A172 (cell line): ENCODE results near the gene AKIRIN2. TPM values are rescaled to one million over a fixed set of nuclear protein-coding genes. Genes with fewer than 3 reads are reported as not detected.

ENCODE experiments used
- DNase-seq: peaks from one replicate; pipeline ENCODE4 v3.0.0-alpha.2; 2015; ENCODE audit warnings: low spot score
- total RNA-seq: library from RNA; depleted of rRNA; stranded (reverse); fragments of >200 nt; shearing (Covaris generic); gene quantifications from 2 replicates; pipeline ENCODE4 v1.2.3, GENCODE V29; 2014; rRNA removed

Gene AKIRIN2
- total RNA-seq, 1 experiment from 2014 or later = 16.7 TPM

- no peak for DNase-seq
Observed at GRCh38 chr6:87655824-87656223, 46.2 kb downstream of the AKIRIN2 start.

- no peak for DNase-seq
Observed at GRCh38 chr6:87654875-87655454, 47.1 kb downstream of the AKIRIN2 start.

- no peak for DNase-seq
Observed at GRCh38 chr6:87654122-87654521, 47.9 kb downstream of the AKIRIN2 start.

GRCh38 chr6:87653074-87653962, 48.7 kb downstream of the AKIRIN2 start:
- DNase-seq = no peak

- DNase-seq = no peak
Observed at GRCh38 chr6:87645080-87645479, 57.0 kb downstream of the AKIRIN2 start.

- no peak for DNase-seq
Observed at GRCh38 chr6:87641065-87641692, 60.9 kb downstream of the AKIRIN2 start.

- DNase-seq = no peak
Observed at GRCh38 chr6:87639373-87639772, 62.7 kb downstream of the AKIRIN2 start.

GRCh38 chr6:87637106-87637505, 64.9 kb downstream of the AKIRIN2 start:
- no peak for DNase-seq

GRCh38 chr6:87636315-87636714, 65.7 kb downstream of the AKIRIN2 start:
- no peak for DNase-seq

- no peak for DNase-seq
Observed at GRCh38 chr6:87633851-87634250, 68.2 kb downstream of the AKIRIN2 start.

GRCh38 chr6:87630746-87631145, 71.3 kb downstream of the AKIRIN2 start:
- no peak for DNase-seq

- DNase-seq = no peak
Observed at GRCh38 chr6:87628881-87629280, 73.2 kb downstream of the AKIRIN2 start.

- DNase-seq = no peak
Observed at GRCh38 chr6:87628424-87628823, 73.6 kb downstream of the AKIRIN2 start.

Other genes with a start within 250 kb of the AKIRIN2 start
- 14.5 and 18.8 TPM in 2 replicates for gene SLC35A1, start 229.3 kb downstream of the AKIRIN2 start, total RNA-seq
- gene RARS2, start 112.2 kb downstream of the AKIRIN2 start, total RNA-seq = 26.9 and 41.4 TPM in 2 replicates
- 42.4 and 48.7 TPM in 2 replicates for gene ORC3, start 112.1 kb downstream of the AKIRIN2 start, total RNA-seq